ENCODE data around the gene EVC.

GRCh38 chr4:5712517-5712916 lies 1.5 kb downstream of the EVC start:
- TF ChIP-seq MAZ (IDR thresholded peaks at IDR 0.05; ENCODE audit: borderline replicate concordance, low read depth, low read length) (no peak), POLR2A (IDR thresholded peaks at IDR 0.05; ENCODE audit: low read depth, low read length) (no peak), CTCF (conservative IDR thresholded peaks at IDR 0.05; ENCODE audit: low read depth, low read length) (no peak), ELK1 (IDR thresholded peaks at IDR 0.05; ENCODE audit: borderline replicate concordance, low read depth, low read length) (no peak), USF2 (IDR thresholded peaks at IDR 0.05; ENCODE audit: low read depth, low read length) (no peak), BHLHE40 (IDR thresholded peaks at IDR 0.05; ENCODE audit: low read depth, low read length) (peak; percentile 23; the same call in 1 of the 2 replicates), FOS (IDR thresholded peaks at IDR 0.05; ENCODE audit: low read depth, low read length) (peak; percentile 50; the same call in 1 of the 2 replicates), RFX5 (IDR thresholded peaks at IDR 0.05; ENCODE audit: low read depth, low read length) (no peak), RCOR1 (IDR thresholded peaks at IDR 0.05; ENCODE audit: insufficient replicate concordance, low read length) (no peak), RAD21 (IDR thresholded peaks at IDR 0.05; ENCODE audit: low read length) (no peak), CEBPB (IDR thresholded peaks at IDR 0.05; ENCODE audit: low read depth, low read length) (peak; percentile 30; the same call in 1 of the 2 replicates), SMC3 (IDR thresholded peaks at IDR 0.05; ENCODE audit: low read depth, low read length) (no peak), CHD1 (IDR thresholded peaks at IDR 0.05; ENCODE audit: low read depth, low read length) (no peak)

Data from IMR-90 (cell line).